Measurements from ENCODE around the gene SYT17.

DNA sequence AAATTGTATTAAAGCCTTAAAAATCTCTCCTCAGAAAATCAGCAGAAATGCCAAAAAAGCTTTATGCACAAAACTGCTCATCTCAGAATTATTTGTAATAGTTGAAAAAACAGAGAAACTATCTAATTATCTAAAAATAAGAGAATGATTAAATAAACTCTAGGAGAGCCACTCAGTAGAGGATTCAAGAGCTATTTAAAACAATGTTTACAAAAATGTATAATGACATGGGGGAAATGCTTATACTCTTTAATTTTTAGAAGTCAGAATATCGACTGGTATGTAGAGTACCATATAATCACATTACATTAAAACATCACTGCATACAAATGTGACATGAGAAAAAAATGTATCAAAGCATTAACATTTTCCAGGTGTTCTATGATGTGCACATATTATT is 129.4 kb downstream of the SYT17 start:
- TF ChIP-seq SPI1 (IDR thresholded peaks at IDR 0.05; ENCODE audit: borderline replicate concordance, low read depth): no peak
- TF ChIP-seq, protein P1, sequence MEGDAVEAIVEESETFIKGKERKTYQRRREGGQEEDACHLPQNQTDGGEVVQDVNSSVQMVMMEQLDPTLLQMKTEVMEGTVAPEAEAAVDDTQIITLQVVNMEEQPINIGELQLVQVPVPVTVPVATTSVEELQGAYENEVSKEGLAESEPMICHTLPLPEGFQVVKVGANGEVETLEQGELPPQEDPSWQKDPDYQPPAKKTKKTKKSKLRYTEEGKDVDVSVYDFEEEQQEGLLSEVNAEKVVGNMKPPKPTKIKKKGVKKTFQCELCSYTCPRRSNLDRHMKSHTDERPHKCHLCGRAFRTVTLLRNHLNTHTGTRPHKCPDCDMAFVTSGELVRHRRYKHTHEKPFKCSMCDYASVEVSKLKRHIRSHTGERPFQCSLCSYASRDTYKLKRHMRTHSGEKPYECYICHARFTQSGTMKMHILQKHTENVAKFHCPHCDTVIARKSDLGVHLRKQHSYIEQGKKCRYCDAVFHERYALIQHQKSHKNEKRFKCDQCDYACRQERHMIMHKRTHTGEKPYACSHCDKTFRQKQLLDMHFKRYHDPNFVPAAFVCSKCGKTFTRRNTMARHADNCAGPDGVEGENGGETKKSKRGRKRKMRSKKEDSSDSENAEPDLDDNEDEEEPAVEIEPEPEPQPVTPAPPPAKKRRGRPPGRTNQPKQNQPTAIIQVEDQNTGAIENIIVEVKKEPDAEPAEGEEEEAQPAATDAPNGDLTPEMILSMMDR (IDR thresholded peaks at IDR 0.05; ENCODE audit: insufficient read depth, low read length): no peak
- no peak for TF ChIP-seq POLR2AphosphoS5 (IDR thresholded peaks at IDR 0.05; ENCODE audit: low read depth)
